ENCODE measurements around the gene PDP2. TPM values are rescaled to one million over a fixed set of nuclear protein-coding genes. Genes with fewer than 3 reads are reported as not detected.

PDP2 gene
- total and polyA plus RNA-seq, 10 of the 15 experiments (the other 5 are each of a cell fraction or from before 2014, with no cell fraction given), result 1.9 to 31.1 (median 6.2) TPM

DNA sequence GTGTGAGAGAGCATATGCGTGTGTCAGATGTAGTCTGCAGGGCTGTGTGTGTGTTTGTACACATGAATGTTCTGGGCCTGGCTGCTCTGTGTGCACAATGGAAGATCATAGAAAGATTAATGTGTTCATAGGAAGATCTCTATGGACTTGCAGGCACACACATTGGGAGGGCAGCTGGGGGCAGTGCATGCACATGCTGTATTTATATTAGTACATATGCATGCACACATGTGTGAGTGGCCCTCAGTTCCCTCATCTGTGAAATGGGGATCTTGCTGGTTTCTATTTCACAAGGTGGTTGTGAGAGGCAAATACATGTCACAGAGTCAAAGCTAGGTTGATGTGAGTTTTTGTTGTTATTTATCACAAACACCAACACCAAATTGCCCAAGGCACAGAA lies 34.0 kb upstream of the PDP2 start:
- in situ Hi-C loops (cut with MboI), result no loop called here
- H3K79me2 ChIP-seq (ENCODE audit: control insufficient read depth, insufficient read depth, low read length), result no peaks in the 10 kb centered on the region
- H3K9ac ChIP-seq (ENCODE audit: control insufficient read depth, insufficient read depth, low read length), result no peak overlapping the region
- no peak overlapping the region for H3K4me2 ChIP-seq (ENCODE audit: control insufficient read depth, insufficient read depth)
- no peaks in the 10 kb centered on the region for H3K36me3 ChIP-seq (ENCODE audit: control insufficient read depth in 2 of 2, insufficient read depth in 2 of 2, low read length in 1 of 2)
- ChIA-PET CTCF (interaction anchor here (0.8 to 10.4 kb wide), 6 partner anchors 11 to 62 kb away, joined by 3 to 73 read pairs (median 4); partner anchors contain the start of gene NAE1), POLR2A (interaction anchor here (0.6 kb wide), 1 partner anchor 22 kb away, joined by 4 read pairs; no protein-coding TSS in a partner anchor), SMC1A (ENCODE audit: uncharacterized antibody, unreplicated experiment) (interaction anchor here (1.0 to 1.4 kb wide), 2 partner anchors 11 to 15 kb away, joined by 3 to 8 read pairs; partner anchors contain the start of gene NAE1), RAD21 (ENCODE audit: unreplicated experiment) (interaction anchor here (0.8 to 1.4 kb wide), 3 partner anchors 10 to 22 kb away, joined by 3 read pairs; no protein-coding TSS in a partner anchor)
- H4K20me1 ChIP-seq (ENCODE audit: control insufficient read depth, insufficient read depth), result no peaks in the 10 kb centered on the region
- no TSS peak for BruUV-seq (replicated peaks)
- H3K9me3 ChIP-seq (replicated peaks; ENCODE audit: control insufficient read depth, insufficient read depth, low read length), result no peaks in the 10 kb centered on the region
- ATAC-seq (peak; percentile 55), DNase-seq (ENCODE audit: low read depth, low spot score) (no peak), FAIRE-seq (no peak)
- TF ChIP-seq PAX8 (IDR thresholded peaks at IDR 0.05) (no peak), MYC (IDR thresholded peaks at IDR 0.05; ENCODE audit: insufficient read depth, insufficient read length, insufficient replicate concordance, low read length, severe bottlenecking) (no peak), TCF3 (IDR thresholded peaks at IDR 0.05; ENCODE audit: borderline replicate concordance, insufficient read depth, low read depth, low read length) (no peak), IKZF1 (conservative IDR thresholded peaks at IDR 0.05) (no peak), SUPT20H (IDR thresholded peaks at IDR 0.05; ENCODE audit: borderline replicate concordance, control insufficient read depth, low read depth, low read length) (no peak)
- TF ChIP-seq, protein P1, sequence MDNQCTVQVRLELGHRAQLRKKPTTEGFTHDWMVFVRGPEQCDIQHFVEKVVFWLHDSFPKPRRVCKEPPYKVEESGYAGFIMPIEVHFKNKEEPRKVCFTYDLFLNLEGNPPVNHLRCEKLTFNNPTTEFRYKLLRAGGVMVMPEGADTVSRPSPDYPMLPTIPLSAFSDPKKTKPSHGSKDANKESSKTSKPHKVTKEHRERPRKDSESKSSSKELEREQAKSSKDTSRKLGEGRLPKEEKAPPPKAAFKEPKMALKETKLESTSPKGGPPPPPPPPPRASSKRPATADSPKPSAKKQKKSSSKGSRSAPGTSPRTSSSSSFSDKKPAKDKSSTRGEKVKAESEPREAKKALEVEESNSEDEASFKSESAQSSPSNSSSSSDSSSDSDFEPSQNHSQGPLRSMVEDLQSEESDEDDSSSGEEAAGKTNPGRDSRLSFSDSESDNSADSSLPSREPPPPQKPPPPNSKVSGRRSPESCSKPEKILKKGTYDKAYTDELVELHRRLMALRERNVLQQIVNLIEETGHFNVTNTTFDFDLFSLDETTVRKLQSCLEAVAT (IDR thresholded peaks at IDR 0.05), result no peak
- intact Hi-C loops (cut with micrococcal nuclease; ENCODE audit: unreplicated experiment), result no loop called here
- H3K27ac ChIP-seq (ENCODE audit: control insufficient read depth, insufficient read depth), result no peak overlapping the region
- 63% methylated on average over 1 of the region's 1 CpG for WGBS (ENCODE audit: insufficient coverage, insufficient replicate concordance, low lambda C conversion rate, missing lambda C conversion rate)
- no peak overlapping the region for H2AFZ ChIP-seq (ENCODE audit: control insufficient read depth, low read depth, low read length)
- H3K4me3 ChIP-seq, result no peak overlapping the region
- H3K4me1 ChIP-seq (ENCODE audit: control insufficient read depth, insufficient read depth, low read length), result peaks cover 5% of the 10 kb centered on the region; the same call in 1 of the 2 replicates
- H3K27me3 ChIP-seq (replicated peaks in 1 of 2; ENCODE audit: control insufficient read depth in 2 of 2, insufficient read depth in 2 of 2, low read length in 1 of 2), result peaks cover 4 to 10% of the 10 kb centered on the region in 2 experiments; a peak in 3 of 4 replicates

Data from GM12878 (cell line).